GM12874 (cell line): ENCODE measurements around the gene DIPK1B.

Source experiments
- TF ChIP-seq, protein P1 (sequence below): IDR thresholded peaks from 2 replicates; pipeline ENCODE4 v1.5.1; 2011; ENCODE audit warnings: low read depth, mild to moderate bottlenecking, control low read depth, low read length, moderate library complexity; ENCODE audit not compliant: insufficient read depth

Gene DIPK1B

DNA sequence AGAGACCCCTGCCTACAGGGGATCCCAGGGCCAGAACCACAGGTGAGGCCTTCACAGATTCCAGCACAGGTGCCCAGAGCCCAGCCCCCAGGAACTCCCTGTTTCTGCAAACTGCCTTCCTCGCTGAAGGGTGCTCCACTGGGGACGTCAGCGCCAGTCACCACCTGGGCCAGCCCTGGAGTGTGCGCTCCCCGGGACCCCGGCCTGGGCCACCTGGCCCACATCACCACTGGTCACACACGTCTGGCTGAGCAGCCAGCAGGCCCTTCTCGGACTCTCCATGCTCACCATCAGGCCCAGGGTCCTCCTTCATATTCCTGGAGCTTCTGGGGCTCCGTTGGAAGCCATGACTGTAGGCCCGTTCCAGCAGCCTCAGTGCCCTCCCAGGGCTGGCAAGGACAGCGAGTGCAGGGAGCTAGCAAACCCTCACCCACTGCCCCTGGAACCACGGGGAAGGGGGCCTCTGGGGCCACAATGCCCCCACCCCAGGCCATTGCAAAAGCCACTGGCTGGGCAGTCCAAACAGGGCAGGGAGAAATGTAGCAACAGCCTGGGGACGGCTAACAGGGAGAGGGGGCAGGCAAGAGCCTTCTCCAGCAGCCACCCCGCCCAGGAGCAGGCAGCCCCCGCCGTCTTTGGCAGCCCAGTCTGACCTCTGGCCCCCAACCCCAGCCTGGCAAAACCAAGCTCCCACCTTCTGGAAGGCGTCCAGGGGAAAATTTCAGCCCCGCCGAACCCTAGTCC lies 26.4 kb upstream of the DIPK1B start:
- TF ChIP-seq, protein P1, sequence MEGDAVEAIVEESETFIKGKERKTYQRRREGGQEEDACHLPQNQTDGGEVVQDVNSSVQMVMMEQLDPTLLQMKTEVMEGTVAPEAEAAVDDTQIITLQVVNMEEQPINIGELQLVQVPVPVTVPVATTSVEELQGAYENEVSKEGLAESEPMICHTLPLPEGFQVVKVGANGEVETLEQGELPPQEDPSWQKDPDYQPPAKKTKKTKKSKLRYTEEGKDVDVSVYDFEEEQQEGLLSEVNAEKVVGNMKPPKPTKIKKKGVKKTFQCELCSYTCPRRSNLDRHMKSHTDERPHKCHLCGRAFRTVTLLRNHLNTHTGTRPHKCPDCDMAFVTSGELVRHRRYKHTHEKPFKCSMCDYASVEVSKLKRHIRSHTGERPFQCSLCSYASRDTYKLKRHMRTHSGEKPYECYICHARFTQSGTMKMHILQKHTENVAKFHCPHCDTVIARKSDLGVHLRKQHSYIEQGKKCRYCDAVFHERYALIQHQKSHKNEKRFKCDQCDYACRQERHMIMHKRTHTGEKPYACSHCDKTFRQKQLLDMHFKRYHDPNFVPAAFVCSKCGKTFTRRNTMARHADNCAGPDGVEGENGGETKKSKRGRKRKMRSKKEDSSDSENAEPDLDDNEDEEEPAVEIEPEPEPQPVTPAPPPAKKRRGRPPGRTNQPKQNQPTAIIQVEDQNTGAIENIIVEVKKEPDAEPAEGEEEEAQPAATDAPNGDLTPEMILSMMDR, result no peak

DNA sequence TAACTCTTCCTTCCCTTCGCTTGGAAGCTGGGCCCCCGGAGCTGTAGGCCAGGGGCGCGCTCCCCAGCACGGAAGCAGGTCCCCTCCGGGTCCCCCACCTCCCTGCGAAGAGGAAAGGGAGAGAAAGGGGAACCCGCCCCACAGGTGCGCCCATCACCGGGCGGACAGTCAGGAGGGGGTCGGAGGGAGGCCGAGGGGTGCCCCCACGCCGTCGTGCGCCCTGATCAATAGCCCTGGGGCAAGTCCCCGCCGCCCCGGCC lies 25.9 kb upstream of the DIPK1B start:
- TF ChIP-seq, protein P1, result no peak

DNA sequence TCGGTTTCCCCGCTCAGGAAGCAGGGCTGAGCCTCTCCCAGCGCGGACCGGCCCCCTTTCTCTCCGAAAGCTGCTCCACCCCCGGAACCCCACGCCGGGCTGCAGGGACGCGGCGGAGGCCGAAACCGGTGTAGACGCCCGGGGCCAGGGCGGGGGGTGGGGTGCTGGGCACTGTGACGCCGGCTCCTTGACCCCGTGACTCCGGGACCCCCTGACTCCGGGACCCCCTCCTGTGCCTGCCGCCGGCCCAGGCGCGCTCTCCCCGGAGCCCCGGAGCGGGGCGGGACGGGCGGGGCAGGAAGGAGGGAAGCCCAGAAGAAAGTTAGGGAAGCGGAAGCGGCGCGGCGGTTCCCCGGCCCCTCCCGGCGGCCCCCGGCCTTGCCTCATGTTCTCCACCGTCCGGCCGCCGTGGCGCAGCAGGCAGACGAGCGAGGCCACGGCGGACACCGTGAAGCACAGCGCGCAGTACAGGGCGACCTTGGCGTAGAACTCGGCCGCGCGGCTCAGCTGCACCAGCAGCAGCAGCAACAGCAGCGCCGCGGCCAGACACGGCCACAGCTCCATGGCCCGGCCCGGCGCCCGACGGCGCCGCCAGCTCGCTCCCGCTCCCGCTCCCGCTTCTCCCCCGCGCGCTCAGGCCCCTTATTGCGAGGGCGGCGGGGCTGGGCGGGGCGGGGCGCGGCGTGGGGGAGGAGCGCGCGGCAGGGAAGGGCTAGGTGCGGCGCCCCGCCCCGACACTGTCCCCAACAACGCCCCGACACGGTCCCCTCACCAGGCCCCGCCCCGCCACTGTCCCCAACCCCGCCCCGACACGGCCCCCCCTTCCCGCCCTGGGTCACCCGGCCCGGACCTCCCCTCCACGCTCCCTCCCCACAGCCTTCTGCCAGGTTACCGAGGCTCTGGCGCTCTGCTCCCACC lies 25.3 kb upstream of the DIPK1B start, which contains the start of gene AGPAT2:
TSS of gene AGPAT2 (minus strand) at position 664 of the 918 bp plus-strand sequence. CDS start at position 564, 100 bp downstream.
- TF ChIP-seq, protein P1, result no peak

DNA sequence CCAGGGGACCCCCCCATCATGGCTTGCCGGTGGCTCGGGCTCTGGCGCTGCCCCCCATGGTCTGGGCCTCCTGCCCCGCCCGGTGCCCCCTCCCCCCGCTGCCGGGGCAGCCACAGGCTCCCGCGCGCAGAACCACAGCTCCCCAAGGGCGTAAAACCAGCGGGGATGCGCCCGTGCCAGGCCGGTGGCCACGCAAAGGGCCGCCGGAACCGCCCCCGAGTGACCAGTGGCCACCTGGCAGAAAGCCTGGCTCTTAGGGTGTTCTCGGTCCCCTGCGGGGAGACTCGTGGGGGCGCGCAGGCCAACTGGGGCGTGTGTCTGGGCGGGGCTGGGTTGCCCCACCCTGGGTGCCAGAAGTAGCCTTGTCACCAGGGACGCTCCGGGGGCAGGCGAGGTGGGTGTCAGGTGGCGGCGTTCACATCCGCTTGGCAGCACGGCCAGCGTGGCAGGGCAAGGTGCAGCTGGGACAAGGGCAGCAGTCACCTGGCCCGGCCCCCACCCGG lies 24.6 kb upstream of the DIPK1B start:
- TF ChIP-seq, protein P1, result no peak

DNA sequence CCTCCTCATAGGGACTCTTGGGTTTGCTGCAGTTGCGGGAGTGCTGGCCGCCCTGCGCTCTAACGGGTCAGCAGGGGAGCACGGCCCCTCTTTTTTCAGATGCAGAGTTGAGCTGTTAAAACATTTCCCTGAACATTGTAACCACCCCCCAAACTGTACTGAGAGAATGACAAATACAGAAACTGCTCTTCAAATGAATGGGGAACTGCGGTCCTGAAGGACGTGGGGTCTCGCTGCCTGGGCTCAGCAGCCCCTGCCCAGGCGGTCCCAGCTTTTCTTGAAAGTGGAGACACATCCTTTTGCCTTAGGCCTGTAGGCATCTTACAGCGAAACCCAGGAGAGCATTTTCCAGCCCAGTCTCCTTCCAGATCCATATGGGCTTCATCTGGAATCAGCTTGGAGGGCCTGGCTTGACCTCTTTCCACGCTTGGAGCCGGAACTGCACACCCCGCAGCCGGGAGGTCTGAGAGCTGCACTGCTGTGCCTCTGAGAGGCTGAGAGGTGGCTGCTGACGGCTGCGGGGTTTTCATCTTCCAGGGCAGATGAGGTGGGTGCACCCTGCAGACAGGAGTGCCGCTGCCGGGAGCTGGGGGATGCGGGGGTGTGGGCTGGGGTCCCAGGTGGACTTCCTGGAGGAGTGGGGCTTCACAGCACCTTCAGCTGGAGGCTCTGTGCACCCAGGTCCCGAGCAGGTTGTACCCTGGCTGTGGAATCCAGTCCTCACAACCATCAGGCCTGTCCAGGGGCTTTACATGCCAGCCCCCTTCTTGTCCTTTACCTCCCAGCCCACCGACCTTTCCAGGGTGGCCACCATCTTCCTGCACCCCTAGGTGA lies 23.9 kb upstream of the DIPK1B start:
- TF ChIP-seq, protein P1, result no peak

DNA sequence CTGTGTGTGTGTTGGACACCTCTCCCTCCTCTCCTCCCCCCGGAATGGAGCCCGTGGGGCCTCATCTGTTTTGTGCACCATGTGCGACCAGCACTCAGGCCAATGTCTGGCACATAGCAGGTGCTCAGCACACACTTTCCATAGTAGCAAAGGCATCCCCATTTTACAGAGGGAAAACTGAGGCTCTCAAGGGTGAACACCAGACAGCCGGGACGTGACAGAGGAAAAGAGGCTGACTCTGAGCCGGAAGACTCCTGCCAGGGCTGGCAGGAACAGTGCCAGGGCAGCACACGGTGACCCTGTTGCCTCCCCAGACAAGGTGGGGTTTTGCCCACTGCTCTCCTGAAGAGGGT lies 23.3 kb upstream of the DIPK1B start:
- TF ChIP-seq, protein P1, result no peak
